Spleen (tissue), 7 donors: ENCODE results near the gene KCNJ3.

ENCODE experiments used
- POLR2A ChIP-seq, 3 donors: fragments of 450-650 bp; IDR thresholded peaks; one replicate each; pipeline ENCODE4 v1.5.1; 2017; ENCODE audit warnings: antibody characterized with exemption in 3 of 3, mild to moderate bottlenecking in 1 of 3
- POLR2AphosphoS5 ChIP-seq, 3 donors: sonication (generic); formaldehyde crosslinking; IDR thresholded peaks; one replicate each; pipeline ENCODE4 v1.5.1; 2017; ENCODE audit warnings: antibody characterized with exemption in 3 of 3
- TF ChIP-seq, protein P1 (sequence below), 11 experiments: fragments of 200-600 bp in 7 of 11; fragments of 450-650 bp in 4 of 11; sonication (generic) in 4 of 11; IDR thresholded peaks in 8 of 11; conservative IDR thresholded peaks in 3 of 11; 1 replicate in 7 of 11; 2 replicates in 4 of 11; pipeline versions ENCODE4 v1.4.0 to v1.8.0; 2016 to 2021; ENCODE audit warnings: antibody characterized with exemption in 11 of 11, inconsistent platforms in 4 of 11, mild to moderate bottlenecking in 1 of 11
- donor health status: DM: no; HTN: no; CAD: no; lungs with moderate emphysema.
- donor health status: DM: no; HTN: no; CAD: no.
- donor health status: DM: no; HTN: no; CAD: no.

DNA sequence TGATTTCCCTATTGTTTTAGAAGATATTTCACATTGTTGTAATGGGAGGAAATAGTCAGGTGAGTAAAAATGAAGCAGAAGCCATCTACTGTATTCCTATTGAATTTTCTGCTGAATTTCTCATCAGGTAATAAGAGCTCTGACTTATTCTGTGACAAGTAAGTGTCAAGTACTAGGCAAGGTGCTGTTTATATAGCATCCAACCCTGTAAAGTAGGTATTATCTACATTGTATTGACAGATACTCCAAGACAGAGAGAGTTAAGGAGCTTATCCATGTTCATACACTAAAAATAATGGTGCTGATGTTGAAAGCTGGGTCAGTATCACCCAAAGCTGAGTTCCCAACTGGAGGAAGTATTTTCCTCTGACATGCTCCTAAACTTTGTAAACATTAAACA is 106.0 kb downstream of the KCNJ3 start:
- TF ChIP-seq, protein P1, sequence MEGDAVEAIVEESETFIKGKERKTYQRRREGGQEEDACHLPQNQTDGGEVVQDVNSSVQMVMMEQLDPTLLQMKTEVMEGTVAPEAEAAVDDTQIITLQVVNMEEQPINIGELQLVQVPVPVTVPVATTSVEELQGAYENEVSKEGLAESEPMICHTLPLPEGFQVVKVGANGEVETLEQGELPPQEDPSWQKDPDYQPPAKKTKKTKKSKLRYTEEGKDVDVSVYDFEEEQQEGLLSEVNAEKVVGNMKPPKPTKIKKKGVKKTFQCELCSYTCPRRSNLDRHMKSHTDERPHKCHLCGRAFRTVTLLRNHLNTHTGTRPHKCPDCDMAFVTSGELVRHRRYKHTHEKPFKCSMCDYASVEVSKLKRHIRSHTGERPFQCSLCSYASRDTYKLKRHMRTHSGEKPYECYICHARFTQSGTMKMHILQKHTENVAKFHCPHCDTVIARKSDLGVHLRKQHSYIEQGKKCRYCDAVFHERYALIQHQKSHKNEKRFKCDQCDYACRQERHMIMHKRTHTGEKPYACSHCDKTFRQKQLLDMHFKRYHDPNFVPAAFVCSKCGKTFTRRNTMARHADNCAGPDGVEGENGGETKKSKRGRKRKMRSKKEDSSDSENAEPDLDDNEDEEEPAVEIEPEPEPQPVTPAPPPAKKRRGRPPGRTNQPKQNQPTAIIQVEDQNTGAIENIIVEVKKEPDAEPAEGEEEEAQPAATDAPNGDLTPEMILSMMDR (IDR thresholded peaks at IDR 0.05 in 8 of 11, conservative IDR thresholded peaks at IDR 0.05 in 3 of 11) = no peak
- TF ChIP-seq POLR2A (IDR thresholded peaks at IDR 0.05) (no peak), POLR2AphosphoS5 (IDR thresholded peaks at IDR 0.05) (no peak)
